ENCODE results near the gene IRF2. TPM values are rescaled to one million over a fixed set of nuclear protein-coding genes. Genes with fewer than 3 reads are reported as not detected.

IRF2 gene
- total and polyA plus RNA-seq, 4 donors, result 14.1 to 49.4 (median 27.4) TPM

GRCh38 chr4:184470785-184471110, 3.6 kb downstream of the IRF2 start:
- no peaks in the 10 kb centered on the region for H3K27me3 ChIP-seq (ENCODE audit: control insufficient read depth in 1 of 2, insufficient read depth in 2 of 2, low read length in 1 of 2)
- no peak for DNase-seq
- H3K4me1 ChIP-seq (ENCODE audit: control insufficient read depth in 1 of 2, insufficient read depth in 2 of 2, low read length in 2 of 2), result no peaks in the 10 kb centered on the region
- no peaks in the 10 kb centered on the region for H3K36me3 ChIP-seq (ENCODE audit: control insufficient read depth in 1 of 2, insufficient read depth in 2 of 2, low read length in 1 of 2)
- no peak overlapping the region for H3K27ac ChIP-seq (ENCODE audit: low read depth in 1 of 2, low read length in 2 of 2)
- no peaks in the 10 kb centered on the region for H3K9me3 ChIP-seq (ENCODE audit: control insufficient read depth, low read length)
- intact Hi-C loops (cut with DNase I), result loop anchor here (5.0 to 10.0 kb wide), 6 partner anchors 83 to 206 kb away; partner anchors contain the start of genes CASP3 (in 1 of the 2) and PRIMPOL (in 1 of the 2)
- no peak for ATAC-seq (ENCODE audit: low FRiP score)
- WGBS, 2 donors, result 59 to 65% methylated on average over 2 of the region's 2 CpGs
- no peak overlapping the region for H3K4me3 ChIP-seq (ENCODE audit: low read length in 2 of 2)

GRCh38 chr4:184466634-184467033, 7.7 kb downstream of the IRF2 start:
- Histone ChIP-seq H3K9me3 (ENCODE audit: control insufficient read depth, low read length) (no peaks in the 10 kb centered on the region), H3K4me1 (ENCODE audit: control insufficient read depth in 1 of 2, insufficient read depth in 2 of 2, low read length in 2 of 2) (peaks cover 0 to 3% of the 10 kb centered on the region in 2 donors), H3K27ac (ENCODE audit: low read depth in 1 of 2, low read length in 2 of 2) (no peak overlapping the region), H3K36me3 (ENCODE audit: control insufficient read depth in 1 of 2, insufficient read depth in 2 of 2, low read length in 1 of 2) (peaks cover 0 to 2% of the 10 kb centered on the region in 2 donors), H3K27me3 (ENCODE audit: control insufficient read depth in 1 of 2, insufficient read depth in 2 of 2, low read length in 1 of 2) (no peaks in the 10 kb centered on the region), H3K4me3 (ENCODE audit: low read length in 2 of 2) (no peak overlapping the region)
- no peak for DNase-seq
- intact Hi-C loops (cut with DNase I), result no loop called here
- ATAC-seq (ENCODE audit: low FRiP score), result no peak
- 92 to 98% methylated on average over 2 of the region's 2 CpGs for WGBS, 2 donors

- WGBS, 2 donors, result 89% methylated on average over 5 of the region's 5 CpGs
- ATAC-seq (ENCODE audit: low FRiP score), result no peak
- no peak overlapping the region for H3K27ac ChIP-seq (ENCODE audit: low read depth in 1 of 2, low read length in 2 of 2)
- H3K27me3 ChIP-seq (ENCODE audit: control insufficient read depth in 1 of 2, insufficient read depth in 2 of 2, low read length in 1 of 2), result no peaks in the 10 kb centered on the region
- intact Hi-C loops (cut with DNase I), result no loop called here
- H3K4me3 ChIP-seq (ENCODE audit: low read length in 2 of 2), result no peak overlapping the region
- H3K9me3 ChIP-seq (ENCODE audit: control insufficient read depth, low read length), result no peaks in the 10 kb centered on the region
- no peak for DNase-seq
- H3K4me1 ChIP-seq (ENCODE audit: control insufficient read depth in 1 of 2, insufficient read depth in 2 of 2, low read length in 2 of 2), result peaks cover 0 to 3% of the 10 kb centered on the region in 2 donors
- peaks cover 0 to 2% of the 10 kb centered on the region in 2 donors for H3K36me3 ChIP-seq (ENCODE audit: control insufficient read depth in 1 of 2, insufficient read depth in 2 of 2, low read length in 1 of 2)
These were observed 9.4 kb downstream of the IRF2 start for GRCh38 chr4:184464759-184465454.

DNA sequence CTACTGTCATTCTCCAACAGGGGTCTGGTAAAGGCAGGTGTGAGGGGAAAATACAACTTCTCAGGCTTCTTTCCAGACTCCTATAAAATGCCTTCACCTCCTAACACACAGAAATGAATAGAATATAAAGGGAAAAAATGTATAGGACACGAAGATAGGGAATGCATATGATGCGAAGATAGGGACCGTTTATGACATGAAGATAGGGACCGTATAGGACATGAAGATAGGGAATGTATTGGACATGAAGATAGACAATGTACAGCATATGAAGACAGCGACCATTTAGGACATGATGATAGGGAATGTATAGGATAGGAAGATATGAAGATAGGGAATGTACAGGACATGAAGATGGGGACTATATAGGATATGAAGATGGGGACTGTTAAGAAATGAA, 10.5 kb downstream of the IRF2 start:
- Histone ChIP-seq H3K36me3 (ENCODE audit: control insufficient read depth in 1 of 2, insufficient read depth in 2 of 2, low read length in 1 of 2) (peaks cover 0 to 2% of the 10 kb centered on the region in 2 donors), H3K9me3 (ENCODE audit: control insufficient read depth, low read length) (no peaks in the 10 kb centered on the region), H3K4me3 (ENCODE audit: low read length in 2 of 2) (no peak overlapping the region), H3K4me1 (ENCODE audit: control insufficient read depth in 1 of 2, insufficient read depth in 2 of 2, low read length in 2 of 2) (peaks cover 3 to 4% of the 10 kb centered on the region in 2 donors), H3K27me3 (ENCODE audit: control insufficient read depth in 1 of 2, insufficient read depth in 2 of 2, low read length in 1 of 2) (no peaks in the 10 kb centered on the region), H3K27ac (ENCODE audit: low read depth in 1 of 2, low read length in 2 of 2) (no peak overlapping the region)
- intact Hi-C loops (cut with DNase I), result no loop called here
- DNase-seq (no peak), ATAC-seq (ENCODE audit: low FRiP score) (no peak)
- 98% methylated on average over 5 of the region's 5 CpGs for WGBS, 2 donors

DNA sequence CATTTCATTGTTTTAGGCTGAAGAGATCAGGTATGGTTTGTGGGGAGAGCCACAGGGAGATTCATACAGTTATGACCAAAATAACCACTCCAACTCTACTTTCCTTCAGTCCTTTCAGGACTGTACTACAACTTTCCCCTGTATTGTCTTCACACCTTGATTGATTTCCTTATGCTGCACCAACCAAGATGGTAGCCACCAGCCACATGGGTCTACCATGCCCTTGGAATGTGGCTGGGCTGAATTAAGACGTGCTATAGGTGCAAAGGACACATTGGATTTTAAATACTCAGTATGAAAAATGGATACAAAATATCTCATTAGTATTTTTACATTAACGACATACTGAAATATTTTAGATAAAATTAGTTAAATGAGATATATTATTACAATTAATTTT, 11.2 kb downstream of the IRF2 start:
- H3K4me1 ChIP-seq (ENCODE audit: control insufficient read depth in 1 of 2, insufficient read depth in 2 of 2, low read length in 2 of 2), result peaks cover 3 to 4% of the 10 kb centered on the region in 2 donors

DNA sequence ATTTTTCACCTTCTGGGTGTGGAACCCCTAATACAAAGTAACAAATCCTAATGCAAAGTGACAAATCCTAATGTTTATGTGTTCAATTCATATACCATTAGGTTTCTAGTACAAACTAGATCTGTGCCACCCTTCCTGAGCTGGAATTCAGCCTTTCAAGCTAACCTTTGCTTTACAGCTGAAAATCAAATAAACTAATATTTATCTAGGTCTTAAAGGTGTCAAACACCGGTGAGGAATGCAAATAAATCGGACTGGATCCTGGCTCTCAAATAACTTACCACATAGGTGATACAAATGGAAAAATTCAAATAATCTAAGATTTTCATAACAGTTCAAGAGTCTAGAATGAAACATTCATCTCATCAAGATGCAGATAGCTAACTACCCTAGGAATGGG, 11.6 kb downstream of the IRF2 start:
- Histone ChIP-seq H3K9me3 (ENCODE audit: control insufficient read depth, low read length) (no peaks in the 10 kb centered on the region), H3K4me1 (ENCODE audit: control insufficient read depth in 1 of 2, insufficient read depth in 2 of 2, low read length in 2 of 2) (peaks cover 3 to 4% of the 10 kb centered on the region in 2 donors), H3K27ac (ENCODE audit: low read depth in 1 of 2, low read length in 2 of 2) (no peak overlapping the region), H3K36me3 (ENCODE audit: control insufficient read depth in 1 of 2, insufficient read depth in 2 of 2, low read length in 1 of 2) (peaks cover 0 to 2% of the 10 kb centered on the region in 2 donors), H3K27me3 (ENCODE audit: control insufficient read depth in 1 of 2, insufficient read depth in 2 of 2, low read length in 1 of 2) (no peaks in the 10 kb centered on the region), H3K4me3 (ENCODE audit: low read length in 2 of 2) (no peak overlapping the region)
- no peak for DNase-seq
- no peak for ATAC-seq (ENCODE audit: low FRiP score)
- WGBS, 2 donors, result 82 to 83% methylated on average over 2 of the region's 2 CpGs
- intact Hi-C loops (cut with DNase I), result no loop called here

More for the DNA sequence above, 11.2 kb downstream of the IRF2 start:
- WGBS, 2 donors, result 97 to 98% methylated on average over 2 of the region's 2 CpGs
- DNase-seq (no peak), ATAC-seq (ENCODE audit: low FRiP score) (no peak)
- Histone ChIP-seq H3K27ac (ENCODE audit: low read depth in 1 of 2, low read length in 2 of 2) (no peak overlapping the region), H3K4me3 (ENCODE audit: low read length in 2 of 2) (no peak overlapping the region), H3K36me3 (ENCODE audit: control insufficient read depth in 1 of 2, insufficient read depth in 2 of 2, low read length in 1 of 2) (peaks cover 0 to 2% of the 10 kb centered on the region in 2 donors), H3K9me3 (ENCODE audit: control insufficient read depth, low read length) (no peaks in the 10 kb centered on the region), H3K27me3 (ENCODE audit: control insufficient read depth in 1 of 2, insufficient read depth in 2 of 2, low read length in 1 of 2) (no peaks in the 10 kb centered on the region)
- intact Hi-C loops (cut with DNase I), result no loop called here

GRCh38 chr4:184461711-184462441, 12.5 kb downstream of the IRF2 start:
- intact Hi-C loops (cut with DNase I), result no loop called here
- no peak for ATAC-seq (ENCODE audit: low FRiP score)
- H3K4me1 ChIP-seq (ENCODE audit: control insufficient read depth in 1 of 2, insufficient read depth in 2 of 2, low read length in 2 of 2), result peaks cover 3 to 4% of the 10 kb centered on the region in 2 donors
- no peak overlapping the region for H3K27ac ChIP-seq (ENCODE audit: low read depth in 1 of 2, low read length in 2 of 2)
- H3K4me3 ChIP-seq (ENCODE audit: low read length in 2 of 2), result no peak overlapping the region
- H3K27me3 ChIP-seq (ENCODE audit: control insufficient read depth in 1 of 2, insufficient read depth in 2 of 2, low read length in 1 of 2), result no peaks in the 10 kb centered on the region
- no peaks in the 10 kb centered on the region for H3K9me3 ChIP-seq (ENCODE audit: control insufficient read depth, low read length)
- no peak for DNase-seq
- H3K36me3 ChIP-seq (ENCODE audit: control insufficient read depth in 1 of 2, insufficient read depth in 2 of 2, low read length in 1 of 2), result peaks cover 0 to 2% of the 10 kb centered on the region in 2 donors
- 73 to 74% methylated on average over 7 of the region's 7 CpGs for WGBS, 2 donors

DNA sequence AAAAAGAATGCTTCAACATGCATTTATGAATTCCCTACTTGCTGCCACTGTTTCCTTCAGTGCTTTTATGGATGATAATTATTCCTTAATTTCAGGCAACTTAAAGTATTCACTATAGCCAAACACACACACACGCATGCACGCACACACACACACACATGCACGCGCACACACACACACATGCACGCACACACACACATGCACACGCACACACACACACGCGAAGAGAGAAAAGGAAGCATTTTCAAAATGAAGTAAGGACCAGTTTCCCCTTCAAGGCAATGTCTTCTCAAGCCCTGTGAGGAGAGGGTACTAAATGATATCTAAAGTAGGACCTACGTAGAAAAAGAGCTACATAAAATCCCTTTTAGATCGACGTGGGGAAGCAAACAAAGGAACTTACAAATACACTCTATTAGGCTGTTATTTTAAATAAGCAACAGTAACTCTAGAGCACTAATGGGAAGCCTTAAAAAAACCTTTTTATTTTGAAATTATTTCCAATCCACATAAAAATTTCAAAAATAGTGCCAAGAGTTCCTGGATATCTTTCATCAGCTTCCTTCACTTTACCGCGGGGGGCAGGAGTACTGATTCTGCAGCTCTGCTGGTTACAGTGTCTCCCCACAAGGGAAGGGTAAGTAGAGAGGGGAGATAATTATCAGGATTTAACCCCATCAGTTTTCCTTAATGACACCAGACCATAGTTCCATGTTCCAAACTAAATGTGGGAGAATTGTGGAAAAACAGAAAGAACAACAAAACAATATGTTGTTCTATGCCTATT, 13.7 kb downstream of the IRF2 start:
- WGBS, 2 donors, result 79 to 81% methylated on average over 13 of the region's 13 CpGs
- DNase-seq, result no peak
- Histone ChIP-seq H3K4me3 (ENCODE audit: low read length in 2 of 2) (no peak overlapping the region), H3K27me3 (ENCODE audit: control insufficient read depth in 1 of 2, insufficient read depth in 2 of 2, low read length in 1 of 2) (no peaks in the 10 kb centered on the region), H3K4me1 (ENCODE audit: control insufficient read depth in 1 of 2, insufficient read depth in 2 of 2, low read length in 2 of 2) (peaks cover 3 to 4% of the 10 kb centered on the region in 2 donors), H3K9me3 (ENCODE audit: control insufficient read depth, low read length) (no peaks in the 10 kb centered on the region), H3K36me3 (ENCODE audit: control insufficient read depth in 1 of 2, insufficient read depth in 2 of 2, low read length in 1 of 2) (peaks cover 0 to 2% of the 10 kb centered on the region in 2 donors), H3K27ac (ENCODE audit: low read depth in 1 of 2, low read length in 2 of 2) (no peak overlapping the region)
- no peak for ATAC-seq (ENCODE audit: low FRiP score)
- intact Hi-C loops (cut with DNase I), result no loop called here
